Amygdala (tissue), 56 donors: ENCODE results near the gene EPN1.

Experiments used
- DNase-seq, 56 donors: peaks; one replicate each; lab custom pipeline; 2025; lab: John Stamatoyannopoulos, UW

The EPN1 gene

DNA sequence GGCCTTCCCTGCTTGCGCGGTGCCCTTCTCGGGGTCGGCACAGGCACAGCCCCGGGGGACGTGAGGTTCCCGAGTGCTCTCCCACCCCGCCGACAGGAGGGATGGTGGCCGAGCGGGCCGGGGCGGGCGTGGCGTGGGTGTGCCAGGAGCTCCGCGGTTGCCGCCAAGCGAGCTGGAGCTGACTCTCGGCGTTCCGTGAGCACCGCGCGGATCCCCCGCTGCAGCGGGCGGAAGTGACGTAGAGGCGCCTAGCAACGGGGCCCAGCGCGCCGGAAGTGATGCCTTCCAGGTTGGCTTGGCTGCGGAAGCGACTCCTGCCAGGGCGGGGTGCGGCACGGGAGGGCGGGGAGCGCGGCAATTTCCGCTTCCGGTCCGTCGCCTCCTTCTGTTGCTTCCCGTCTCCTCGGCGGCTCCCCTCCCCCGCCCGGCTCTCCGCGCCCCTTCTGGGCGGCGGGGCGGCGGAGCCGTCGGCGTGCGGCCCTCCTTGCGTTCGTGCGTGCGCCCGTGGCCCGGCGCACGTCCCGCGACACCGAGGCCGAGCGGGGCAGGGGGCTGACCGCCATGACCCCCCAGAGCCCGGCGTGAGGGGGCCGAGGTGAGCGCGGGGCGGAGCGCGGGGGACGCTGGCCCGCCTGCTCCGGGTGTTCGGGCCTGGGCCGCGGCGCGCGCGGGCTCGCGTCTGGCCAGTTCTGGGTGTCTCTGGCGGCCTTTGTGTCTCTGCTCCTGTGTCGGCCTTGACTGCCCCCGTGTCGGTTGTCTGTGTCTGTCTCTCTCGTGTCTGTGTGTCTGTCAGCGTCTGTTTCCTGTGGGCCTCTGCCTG lies at the start of gene EPN1:
Gene EPN1, plus strand, starts transcription at position 386 of the 820 bp plus-strand sequence. CDS start 3,402 bp downstream, outside the sequence.
- DNase-seq = peak; percentile 66 to 97 (median 92)

DNA sequence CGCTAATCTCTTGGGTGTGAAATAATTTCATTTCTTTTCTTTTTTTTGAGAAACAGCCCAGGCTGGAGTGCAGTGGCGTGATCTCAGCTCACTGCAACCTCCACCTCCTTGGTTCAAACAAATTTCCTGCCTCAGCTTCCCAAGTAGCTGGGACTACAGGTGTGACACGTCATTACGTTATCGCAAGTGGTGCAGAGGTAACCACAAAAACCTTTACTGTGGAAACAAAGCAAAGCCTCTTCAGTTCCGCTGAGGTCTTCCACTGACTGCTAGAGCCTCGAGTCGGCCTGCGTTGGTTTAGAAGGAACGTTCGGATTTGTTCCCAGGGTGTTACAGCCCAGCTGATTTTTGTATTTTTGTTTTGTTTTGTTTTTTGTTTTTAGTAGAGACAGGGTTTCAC lies 48.7 kb upstream of the EPN1 start:
- DNase-seq = no peak

DNA sequence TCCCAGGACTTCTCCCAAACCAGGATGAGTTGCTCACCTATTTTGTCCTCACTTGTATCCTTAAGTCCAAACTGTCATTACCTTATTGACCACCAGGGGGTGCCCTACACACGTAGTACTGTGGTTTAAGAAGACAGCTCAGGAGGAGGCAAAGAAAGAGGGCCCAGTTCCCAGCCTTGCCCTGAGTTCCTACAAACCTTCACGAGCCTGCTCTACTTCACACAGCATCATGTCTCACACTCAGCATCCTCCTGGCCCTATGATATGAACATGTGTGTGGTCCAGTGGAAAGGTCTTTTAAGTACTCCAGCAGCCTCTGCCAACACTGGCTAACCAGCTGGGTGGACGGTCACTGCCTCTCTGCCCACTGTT lies 42.6 kb upstream of the EPN1 start:
- peak in 53 of 56 donors; percentile 7 to 96 (median 63) for DNase-seq

DNA sequence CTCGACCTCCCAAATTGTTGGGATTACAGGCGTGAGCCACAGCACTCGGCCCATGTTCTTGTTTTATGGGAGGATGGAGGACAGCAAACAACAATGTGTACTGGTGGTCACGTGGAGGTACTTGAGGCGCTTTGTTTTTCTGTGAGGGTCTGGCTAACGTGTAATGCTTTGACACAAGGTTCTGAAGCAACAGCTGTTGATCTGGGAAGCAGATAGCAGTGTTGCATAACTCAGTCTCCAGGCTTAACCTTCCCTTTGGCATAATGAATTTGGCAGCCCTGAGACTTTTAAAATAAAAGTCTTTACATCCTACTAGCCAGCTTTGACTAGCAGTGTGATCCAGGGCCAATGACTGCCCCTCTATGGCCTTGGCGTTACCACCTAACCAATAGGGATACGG lies 41.2 kb upstream of the EPN1 start:
- no peak for DNase-seq

DNA sequence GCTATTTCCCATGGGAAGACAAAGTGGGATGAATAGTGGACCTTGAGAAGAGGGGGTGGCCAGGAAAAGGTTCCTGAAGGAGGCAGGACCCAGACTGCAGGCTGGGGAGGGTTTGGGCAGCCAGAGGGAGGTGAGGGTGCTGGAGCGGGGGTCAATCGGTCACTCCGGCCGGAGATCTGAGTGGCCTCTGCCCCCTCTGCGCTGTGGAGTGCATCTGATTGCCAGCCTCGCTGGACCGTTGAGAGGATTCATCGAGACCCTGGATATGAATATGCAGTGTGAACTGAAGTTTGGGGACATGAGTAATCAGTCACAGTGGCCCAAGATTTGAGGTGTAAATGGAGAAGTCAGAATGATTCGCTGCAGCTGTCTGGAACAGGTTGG lies 39.7 kb upstream of the EPN1 start:
- no peak for DNase-seq

DNA sequence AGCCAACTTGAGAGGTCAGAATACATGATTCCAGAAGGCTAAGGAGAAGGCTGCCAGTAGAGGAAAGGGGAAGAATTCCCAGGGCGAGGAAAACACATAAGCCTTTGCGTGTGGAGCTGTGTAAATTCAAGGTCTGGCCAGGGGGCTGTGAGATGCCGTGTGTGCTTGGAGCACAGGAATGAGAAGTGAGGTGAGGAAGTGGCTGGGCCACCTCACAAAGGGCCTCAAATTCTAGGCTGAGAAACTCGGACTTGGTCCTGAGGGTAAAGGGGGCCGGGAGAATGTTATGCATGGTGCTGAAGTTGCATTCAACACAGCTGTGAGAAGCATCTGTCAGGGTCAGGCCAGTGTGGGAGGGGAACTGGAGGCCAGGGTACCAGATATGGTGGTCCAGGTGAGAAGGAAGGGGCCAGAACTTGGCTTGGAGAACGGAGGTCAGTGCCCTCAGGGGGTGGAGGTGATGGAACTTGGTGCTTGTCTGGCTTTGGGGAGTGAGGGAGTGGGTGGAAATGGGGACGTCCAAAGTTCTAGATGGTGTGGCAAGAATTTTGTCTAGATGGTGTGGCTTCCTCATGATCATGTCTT lies 39.1 kb upstream of the EPN1 start:
- no peak for DNase-seq

DNA sequence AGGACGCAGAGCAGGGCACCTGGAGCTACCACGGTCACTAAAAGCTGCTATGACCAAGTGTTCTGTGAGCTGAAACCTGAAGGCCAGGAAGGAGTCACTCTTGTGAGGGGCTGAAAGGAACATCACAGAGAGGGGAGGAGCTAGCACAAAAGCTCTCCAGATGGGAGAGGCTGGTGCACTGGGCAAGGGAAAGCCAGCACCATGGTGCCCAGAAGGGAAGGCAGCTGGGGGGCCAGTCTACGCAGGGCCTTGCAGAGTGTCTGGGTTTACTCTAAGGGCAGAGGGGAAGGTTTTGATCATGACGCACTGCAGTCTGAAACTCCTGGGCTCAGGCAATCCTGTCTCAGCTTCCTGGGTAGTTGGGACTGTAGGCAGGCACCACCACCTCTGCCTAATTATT lies 38.3 kb upstream of the EPN1 start:
- DNase-seq = no peak

DNA sequence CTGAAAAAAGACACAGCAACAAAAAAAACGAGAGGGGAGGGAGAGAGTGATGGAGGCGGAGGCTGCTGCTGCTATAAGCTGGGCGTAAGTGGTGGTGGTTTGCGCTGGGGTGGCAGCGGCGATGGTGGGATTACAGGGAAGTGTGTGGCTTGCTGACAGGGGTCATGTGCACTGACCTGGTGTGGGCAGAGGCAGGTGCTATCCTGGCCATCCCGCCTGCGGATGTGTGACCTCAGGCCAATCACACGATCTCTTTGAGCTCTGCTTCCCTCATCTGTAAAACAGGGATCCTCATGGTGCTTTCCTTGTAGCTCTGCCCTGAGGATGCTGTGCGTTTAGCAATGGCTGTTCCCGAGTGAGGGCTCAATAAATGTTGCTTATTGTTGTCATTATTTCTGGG lies 37.5 kb upstream of the EPN1 start:
- DNase-seq = no peak

DNA sequence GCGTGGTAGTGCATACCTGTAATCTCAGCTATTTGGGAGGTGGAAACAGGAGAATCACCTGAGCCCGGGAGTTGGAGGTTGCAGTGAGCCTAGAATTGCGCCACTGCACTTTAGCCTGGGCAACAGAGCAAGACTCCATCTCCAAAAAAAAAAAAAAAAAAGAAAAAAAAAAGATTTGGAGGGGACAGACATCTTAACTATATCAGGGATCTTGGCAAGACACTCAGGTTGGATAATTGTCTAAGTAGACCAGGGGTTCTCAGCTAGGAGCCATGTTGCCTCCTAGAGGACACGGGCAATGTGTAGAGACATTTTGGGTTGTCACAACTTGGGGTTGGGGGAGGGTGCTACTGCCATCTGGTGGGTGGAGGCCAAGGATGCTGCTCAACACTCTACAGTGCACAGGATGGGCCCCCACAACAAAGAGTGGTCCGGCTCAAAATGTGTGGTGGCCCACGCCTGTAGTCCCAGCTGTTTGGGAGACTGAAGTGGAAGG lies 36.1 kb upstream of the EPN1 start:
- peak in 1 of 56 donors; percentile 35 for DNase-seq

DNA sequence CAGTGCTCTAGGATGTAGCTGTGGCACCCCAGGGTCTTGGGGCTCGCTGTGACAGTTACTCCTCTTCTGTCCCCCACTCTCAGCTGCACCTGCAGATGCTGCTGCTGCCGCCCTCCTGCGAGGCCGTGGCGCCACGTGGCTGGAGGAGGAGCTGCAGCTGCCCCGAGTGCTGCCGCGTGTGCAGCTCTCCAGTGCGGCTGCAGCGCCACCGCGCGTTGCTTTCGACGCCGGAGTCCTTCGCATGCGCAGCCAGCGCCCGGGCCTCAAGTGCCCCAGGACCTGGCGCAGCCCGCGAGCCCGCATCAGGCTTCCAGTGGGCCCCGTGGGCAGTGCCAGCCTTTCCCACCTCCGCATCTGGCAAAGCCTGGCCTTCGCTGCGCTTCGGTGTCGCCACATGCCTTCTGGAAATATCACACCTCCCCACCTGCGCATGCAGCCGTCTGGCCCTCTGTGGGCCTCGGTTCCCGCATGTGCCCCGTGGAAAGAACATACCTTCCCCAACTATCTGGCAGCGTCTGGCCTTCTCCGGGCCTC lies 34.9 kb upstream of the EPN1 start:
- peak in 32 of 56 donors; percentile 20 to 70 (median 46) for DNase-seq

DNA sequence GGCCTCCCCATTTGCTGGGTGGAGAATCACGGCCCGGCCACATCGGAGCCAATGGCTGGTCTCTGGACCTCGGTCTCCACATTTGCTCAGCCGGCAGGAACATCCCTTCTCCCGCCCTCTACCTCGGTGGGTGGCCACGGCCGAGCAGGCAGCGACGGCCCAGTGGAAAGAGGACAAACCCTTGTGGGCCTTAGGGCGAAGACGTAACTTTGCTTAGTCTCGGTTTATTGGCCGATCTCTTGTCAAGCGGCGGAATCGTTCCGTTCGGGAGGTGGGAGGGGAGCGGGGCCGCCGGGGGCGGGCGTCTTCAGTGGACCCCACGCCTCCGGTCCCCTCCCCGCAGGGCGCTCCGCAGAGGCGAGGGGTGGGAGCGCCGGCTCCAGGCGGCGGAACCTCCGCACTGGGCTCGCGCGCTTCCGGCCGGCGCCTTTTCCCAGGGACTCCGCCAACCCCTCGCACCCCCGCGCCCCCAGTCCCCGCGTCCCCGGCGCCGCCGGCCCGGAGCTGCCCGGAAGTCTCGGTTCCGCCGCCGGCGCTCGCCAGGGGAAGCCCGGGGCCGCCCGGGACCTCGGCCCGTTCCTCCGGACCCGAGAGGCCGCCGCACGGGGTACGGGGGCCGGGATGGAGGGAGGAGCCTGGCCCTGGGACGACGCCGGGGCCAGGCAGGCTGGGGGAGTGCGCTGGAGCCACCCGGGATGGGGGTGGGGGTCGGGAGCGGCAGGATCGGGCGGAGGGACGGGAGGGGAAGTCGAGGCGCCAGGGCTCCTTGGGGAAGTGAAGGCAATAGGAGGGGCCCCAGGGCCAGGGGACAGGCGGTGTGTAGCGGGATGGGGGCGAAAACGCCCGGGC lies 34.2 kb upstream of the EPN1 start, which contains the start of gene ZNF580:
Gene ZNF580, plus strand, starts transcription at position 426 of the 849 bp plus-strand sequence. CDS start 1,507 bp downstream, outside the sequence.
- peak in 45 of 56 donors; percentile 28 to 86 (median 63) for DNase-seq

DNA sequence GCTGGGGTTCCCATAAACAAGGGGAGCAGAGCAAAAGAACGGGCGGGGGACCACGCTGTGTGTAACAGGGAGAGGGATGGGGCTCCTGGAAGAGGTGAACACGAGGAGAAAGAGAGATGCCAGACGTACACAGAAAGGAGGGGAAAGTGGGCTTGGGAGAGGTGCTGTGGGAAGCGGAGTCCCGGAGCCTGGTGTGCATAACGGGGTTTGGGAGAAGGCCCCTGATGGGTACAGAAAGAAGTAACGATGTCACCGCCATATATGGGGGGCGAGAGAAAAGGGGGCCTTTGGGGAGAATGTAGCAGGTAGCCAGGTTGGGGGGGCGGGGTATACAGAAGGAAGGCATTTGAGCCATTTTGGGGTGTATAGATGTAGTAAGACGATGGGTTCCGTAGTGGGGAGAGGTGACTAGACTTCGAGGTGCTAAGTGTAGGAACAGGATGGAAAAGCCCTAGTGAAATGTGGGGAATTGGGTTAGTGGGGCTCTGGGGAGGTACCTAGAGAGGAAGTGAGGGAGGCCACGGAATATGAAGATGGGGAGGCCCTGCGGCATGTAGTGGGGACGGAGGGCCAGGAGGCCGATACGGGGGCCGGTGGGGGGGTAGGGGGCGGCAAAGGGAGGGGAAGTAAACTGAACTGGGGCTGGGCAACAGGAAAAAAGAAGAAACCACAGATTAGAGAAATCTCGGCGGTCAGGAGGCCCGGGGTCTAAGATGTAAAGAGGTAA lies 33.4 kb upstream of the EPN1 start:
- peak in 4 of 56 donors; percentile 36 to 61 (median 48) for DNase-seq

DNA sequence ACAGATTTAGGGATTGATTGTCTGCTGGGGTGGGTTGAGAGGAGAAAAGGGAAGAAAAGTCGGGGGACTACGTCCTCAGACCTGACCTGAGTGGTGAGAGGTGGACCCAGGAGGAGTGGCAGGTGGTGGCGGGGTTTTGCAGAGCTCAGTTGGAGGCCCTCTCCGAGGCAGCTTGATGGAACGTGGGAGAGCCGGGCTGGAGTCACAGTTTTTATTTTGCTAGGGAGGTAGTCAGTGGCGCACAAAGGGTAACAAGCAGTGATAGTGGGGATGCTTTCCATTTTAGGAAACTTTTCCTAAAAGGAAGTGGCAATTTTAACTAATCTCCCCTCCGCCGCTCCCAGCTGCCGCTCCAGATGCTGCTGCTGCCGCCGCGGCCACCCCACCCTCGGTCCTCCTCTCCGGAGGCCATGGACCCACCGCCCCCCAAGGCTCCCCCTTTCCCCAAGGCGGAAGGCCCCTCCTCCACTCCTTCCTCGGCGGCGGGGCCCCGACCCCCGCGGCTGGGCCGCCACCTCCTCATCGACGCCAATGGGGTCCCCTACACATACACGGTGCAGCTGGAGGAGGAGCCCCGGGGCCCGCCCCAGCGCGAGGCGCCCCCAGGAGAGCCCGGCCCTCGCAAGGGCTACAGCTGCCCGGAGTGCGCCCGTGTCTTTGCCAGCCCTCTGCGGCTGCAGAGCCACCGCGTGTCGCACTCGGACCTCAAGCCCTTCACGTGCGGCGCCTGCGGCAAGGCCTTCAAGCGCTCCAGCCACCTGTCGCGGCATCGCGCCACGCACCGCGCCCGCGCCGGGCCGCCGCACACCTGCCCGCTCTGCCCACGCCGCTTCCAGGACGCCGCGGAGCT lies 32.6 kb upstream of the EPN1 start:
- DNase-seq = peak in 6 of 56 donors; percentile 11 to 48 (median 26)

DNA sequence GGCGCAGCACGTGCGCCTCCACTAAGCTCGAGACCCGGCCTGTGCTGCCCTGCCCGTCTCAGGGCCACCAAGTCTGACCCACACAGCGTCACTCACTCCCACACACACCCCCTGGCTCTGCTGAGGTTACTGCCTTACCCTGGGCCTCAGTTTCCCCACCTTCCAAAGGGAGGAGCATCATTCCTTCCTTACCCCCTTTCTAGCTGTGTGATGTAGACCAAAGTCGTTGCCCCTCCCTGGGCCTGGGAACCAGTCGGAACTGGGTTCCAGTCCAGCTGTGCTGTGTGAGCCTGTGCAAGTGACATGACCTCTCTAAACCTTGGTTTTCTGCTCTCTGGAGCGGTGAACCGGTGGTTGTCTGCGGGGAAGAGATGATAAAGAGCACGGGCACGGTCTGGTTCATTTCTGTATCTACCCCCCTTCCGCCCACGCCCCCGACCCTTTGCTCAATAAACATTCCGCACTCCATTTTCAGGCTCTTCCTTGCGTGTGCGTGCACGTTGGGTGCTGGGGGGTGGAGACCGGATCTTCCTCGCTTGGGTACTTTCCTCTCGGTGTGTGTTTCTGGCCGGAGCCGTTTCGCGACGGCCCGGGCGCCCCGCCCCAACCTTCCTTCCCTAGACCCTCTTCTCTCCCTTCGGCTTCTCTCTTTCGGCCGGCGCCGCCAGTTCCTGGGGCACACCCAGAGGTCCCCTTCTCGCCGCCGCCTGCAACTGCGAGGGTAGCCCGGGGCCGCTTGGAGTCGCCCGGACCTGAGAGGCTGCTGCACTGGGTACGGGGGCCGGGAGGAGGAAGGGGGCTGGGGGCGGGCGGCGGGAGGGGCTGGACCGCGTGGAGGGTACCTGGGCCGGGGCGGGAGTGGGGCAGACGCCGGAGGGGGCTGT lies 31.8 kb upstream of the EPN1 start, which contains the start of gene ZNF581:
Gene ZNF581, plus strand, starts transcription at position 647 of the 884 bp plus-strand sequence. CDS start 923 bp downstream, outside the sequence.
- DNase-seq = peak in 53 of 56 donors; percentile 26 to 83 (median 58)

DNA sequence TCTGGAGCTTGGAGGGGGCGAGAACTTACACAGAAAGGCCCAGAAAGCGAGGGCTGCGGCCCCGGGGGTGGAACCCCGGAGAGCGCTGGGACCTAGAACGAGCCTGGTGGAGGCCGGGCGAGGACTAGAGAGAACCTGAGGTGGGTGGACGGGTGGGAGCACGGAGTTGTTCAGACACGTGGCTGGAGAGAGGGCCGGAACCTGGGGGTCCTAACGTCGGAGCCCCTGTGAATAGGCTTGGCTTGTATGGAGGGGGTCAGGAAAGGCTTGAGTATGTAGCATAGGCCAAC lies 31.2 kb upstream of the EPN1 start:
- peak in 3 of 56 donors; percentile 34 to 54 (median 44) for DNase-seq

DNA sequence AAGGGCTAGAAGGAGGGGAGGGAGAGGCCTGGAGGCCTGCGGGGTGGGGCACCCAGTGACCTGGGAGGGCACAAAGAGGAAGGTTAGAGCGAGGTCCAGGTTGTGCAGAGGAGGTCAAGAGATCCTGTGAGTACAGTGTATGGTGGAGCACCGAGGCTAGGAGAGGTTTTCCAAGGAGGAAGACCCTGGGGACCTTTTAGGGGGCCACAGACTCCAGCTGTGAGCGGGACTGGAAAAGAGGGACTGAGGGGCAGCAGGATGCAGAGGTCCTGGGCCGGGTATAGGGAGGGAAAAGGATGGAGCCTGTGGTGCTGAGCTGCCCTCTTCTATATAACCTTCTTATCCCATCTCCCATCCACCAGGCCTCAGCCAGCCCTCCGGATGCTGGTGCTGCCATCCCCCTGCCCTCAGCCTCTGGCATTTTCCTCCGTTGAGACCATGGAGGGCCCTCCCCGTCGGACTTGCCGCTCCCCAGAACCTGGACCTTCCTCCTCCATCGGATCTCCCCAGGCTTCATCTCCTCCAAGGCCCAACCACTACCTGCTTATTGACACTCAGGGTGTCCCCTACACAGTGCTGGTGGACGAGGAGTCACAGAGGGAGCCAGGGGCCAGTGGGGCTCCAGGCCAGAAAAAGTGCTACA lies 30.7 kb upstream of the EPN1 start:
- DNase-seq = no peak

DNA sequence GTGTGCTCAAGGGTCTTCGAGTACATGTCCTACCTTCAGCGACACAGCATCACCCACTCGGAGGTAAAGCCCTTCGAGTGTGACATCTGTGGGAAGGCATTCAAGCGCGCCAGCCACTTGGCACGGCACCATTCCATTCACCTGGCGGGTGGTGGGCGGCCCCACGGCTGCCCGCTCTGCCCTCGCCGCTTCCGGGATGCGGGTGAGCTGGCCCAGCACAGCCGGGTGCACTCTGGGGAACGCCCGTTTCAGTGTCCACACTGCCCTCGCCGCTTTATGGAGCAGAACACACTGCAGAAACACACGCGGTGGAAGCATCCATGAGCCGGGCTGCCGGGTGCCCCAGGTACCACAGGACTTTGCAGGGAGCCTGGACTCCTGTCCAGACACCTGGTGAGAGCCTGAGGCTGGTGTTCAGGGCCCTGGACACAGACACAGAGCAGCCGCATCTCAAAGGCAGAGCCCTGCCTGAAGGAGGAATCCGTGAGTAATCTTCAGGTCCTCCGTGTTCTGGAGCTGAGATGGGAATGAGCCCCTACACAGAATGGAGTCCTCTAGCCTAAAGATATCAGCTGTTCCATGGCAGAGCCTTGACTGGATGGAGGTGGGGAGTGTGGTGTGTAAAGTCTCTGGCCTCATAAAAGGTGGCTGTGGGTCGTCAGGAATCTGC lies 30.0 kb upstream of the EPN1 start:
- no peak for DNase-seq
